ENCODE results near the gene XCL1.
"Not testable (repeated sequence)": the region's sequence is repeated elsewhere in the genome, so short reads cannot be mapped to it uniquely, and the experiment has no call there.

XCL1 gene

DNA sequence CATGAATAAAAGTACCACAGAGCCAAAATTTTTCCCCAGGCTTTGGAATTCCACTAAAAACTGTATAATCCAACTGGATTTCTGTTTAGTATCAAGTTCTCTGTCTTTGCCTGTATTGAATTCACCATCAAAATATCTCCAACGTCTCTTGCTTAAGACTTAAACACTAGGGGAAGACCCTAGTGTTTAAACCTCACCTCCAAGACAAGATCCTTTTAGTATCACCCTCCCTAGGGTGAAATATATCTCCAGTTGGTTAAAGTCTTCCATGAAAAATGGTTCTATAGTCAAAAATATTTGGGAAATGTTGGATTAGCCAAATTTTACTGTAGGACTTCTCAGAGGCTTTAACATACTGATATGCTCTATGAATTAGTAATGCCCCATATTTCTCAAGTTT is 8.1 kb upstream of the XCL1 start:
- no peak for DNase-seq

DNA sequence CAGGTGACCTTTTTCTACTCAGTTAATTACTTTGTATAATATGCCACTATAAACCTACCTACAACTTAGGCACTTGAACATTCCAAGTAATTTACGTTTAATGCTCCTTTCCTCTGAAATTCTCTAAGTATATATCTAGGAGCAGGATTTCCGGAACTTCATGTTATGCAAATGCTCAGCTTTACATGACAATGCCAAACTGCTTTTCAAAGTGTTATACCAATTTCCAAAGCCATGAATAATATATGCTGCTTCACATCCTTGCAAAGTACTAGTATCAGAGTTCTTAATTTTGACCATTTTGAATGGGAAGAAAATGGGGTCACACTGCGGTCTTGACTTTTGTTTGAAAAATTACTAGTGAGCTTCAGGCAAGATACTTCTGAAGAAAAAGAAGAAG is 5.8 kb upstream of the XCL1 start:
- DNase-seq, result no peak

DNA sequence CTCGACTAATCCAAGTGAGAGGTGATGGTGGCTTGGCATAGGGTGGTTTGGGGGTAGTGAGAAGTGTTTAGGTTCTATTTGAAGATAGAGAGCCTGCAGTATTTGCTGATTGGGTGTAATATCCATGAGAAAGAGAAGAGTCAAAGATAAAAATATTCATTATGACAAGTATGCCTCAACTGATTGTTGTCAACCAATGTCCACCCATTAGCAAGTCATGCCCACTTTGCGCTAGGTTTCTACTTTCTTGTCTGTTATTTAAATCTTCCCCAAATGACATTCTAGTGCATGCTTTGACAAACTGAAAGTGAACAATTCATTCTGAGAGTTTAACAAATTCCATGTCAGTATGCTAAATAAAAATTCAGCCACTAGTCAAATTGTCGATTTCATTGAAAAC is 3.8 kb upstream of the XCL1 start:
- no peak for DNase-seq

DNA sequence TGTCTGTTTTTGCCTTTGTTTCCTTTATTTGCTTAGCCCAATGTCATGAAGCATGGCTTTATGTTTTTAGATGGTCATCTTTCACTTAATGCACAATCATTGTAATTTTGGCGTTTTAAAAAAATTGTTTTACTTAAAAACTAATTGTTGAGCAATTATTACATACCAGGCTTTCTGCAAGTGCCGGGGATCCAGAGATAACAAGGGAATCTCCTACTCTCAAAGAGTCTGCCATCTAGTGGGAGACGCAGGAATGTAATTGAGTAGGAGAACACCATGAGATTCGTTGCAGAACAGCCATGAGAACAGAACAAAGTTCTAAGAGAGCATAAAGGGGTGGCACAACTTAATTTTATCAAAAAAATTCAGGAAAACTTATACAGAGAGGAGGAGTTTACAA is 2.2 kb upstream of the XCL1 start:
- not testable (repeated sequence) for DNase-seq

DNA sequence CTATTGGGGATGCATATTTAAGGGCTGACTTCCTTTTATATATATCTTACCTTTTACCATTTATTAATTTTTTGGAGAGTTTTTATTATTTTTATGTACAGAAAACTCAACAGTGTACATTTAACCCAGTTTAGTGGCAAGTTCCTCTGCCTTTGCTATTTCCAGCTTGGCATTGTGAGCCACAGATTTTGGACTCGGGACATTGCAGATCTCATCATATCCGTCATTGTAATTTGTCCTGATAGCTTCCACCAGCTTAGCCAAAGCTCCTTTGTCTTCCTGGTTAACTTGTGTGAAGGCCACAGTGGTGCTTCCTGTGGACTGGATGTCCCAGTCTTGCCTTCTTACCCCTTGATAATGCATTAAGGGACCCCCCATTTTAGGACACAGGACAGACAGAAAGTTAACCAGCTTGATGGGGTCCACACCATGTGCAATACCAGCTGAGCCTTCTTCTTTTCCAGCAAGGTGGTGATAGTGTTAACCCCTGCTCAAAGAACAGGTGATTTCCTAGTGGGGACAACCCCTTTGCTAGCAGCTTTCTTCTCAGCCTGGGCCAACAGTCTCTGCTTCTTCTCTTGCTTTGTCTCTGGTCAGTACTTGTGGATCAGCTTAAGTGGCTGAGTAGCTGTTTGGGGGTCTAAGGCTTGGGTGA is 2.3 kb downstream of the XCL1 start:
- not testable (repeated sequence) for DNase-seq

DNA sequence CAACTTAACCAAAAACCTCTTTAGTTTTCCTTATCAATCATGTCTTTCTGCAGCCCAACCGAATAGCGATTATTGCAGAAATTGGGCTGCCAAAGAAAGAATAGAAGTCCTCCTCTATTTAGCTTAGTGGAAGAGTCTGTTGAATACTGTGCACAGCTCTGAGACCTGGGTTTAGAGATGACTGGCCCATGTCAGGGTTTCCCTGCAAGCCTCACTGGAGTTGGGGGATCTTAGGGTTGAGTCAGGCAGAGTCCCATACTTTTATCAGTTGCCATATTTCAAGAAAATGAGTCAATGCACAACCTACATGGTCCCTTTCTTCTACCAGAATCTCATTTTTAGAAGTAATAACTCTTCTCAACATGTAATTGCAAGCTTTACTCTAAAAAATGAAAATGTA is 3.9 kb downstream of the XCL1 start:
- DNase-seq, result not testable (repeated sequence)

DNA sequence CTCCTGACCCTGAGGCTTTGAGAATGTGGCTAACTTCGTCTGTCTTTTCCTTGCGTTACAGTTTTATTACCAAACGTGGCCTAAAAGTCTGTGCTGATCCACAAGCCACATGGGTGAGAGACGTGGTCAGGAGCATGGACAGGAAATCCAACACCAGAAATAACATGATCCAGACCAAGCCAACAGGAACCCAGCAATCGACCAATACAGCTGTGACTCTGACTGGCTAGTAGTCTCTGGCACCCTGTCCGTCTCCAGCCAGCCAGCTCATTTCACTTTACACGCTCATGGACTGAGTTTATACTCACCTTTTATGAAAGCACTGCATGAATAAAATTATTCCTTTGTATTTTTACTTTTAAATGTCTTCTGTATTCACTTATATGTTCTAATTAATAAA is 4.6 kb downstream of the XCL1 start:
- not testable (repeated sequence) for DNase-seq

DNA sequence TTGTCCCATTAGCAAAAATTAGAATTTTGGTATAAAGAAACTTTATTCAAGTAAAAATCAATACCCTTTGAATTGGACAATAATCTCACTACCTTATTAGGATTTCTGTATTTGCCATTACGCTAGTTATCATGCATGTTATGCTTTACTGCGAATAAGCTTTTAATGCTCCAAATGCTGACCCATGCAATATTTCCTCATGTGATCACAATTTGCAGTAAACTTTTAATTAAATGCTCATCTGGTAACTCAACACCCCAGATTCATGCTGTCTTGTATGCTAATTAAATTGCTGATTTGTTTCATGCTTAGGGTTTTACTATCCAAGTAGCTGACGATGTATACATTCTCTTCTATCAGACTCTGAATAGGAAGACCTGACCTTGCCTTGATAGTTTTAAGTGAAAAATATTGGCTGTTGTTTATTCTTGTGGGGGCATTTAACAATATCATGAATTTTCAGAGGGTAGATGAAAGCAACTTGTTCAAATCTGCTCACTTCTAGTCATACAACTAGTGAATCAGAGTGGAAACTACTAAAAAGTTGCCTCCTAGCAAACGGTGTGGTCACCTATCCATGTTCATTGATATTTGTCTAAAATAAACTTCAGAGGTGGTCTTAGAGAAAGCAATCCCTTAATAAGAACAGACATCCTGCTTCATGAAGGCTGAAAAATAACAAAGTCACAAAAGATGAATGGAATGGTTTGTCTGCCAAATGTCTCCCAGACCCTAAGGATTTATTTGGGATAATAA is 5.6 kb downstream of the XCL1 start:
- DNase-seq, result no peak

DNA sequence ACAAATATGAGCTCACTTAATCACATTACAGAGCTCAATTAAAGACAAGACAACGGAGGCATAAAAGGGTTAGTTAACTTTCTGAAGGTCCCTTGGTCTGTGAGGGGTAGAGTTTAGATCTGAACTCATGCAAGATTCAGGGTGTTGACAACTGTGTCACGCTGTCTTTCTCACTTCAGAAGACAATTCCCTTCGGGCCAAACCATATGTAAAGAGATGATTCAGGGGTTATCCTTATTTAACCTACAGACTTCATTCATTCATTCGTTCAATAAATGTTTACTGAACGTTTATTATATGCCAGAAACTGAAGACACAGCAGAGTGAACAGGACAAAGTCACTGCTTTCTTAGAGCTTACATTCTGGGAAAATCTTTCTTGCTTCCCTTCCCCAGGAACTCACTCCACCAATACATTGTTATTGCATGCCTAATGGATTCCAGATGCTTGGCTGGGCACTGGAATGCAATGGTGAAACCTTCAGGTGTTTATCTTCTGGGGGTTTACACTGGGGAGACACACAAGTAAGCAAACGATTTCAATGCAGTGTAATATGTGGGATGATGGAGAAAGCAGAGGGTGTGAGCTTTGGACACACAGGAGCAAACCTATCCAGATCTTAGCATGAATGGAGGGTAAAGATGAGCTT is 6.4 kb downstream of the XCL1 start:
- no peak for DNase-seq

DNA sequence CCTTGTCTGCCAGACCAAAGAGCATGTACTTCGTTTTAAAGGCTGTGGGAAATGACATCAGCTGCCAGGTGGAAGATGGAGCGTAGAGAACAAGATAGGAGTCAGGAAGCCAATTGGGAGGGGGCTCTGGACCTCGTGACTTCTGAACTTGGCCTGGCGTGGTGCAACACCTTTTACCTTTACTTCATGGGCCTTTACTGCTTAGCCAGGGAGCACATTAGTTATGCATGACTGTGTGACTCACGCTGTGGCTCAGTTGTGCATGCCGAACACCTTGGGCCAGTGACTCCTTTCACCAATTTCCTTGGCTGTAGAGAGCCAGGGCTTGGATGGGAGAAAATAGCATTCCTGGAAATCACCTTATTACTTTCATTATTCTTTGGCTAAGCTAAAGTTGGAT is 7.2 kb downstream of the XCL1 start:
- DNase-seq, result no peak

DNA sequence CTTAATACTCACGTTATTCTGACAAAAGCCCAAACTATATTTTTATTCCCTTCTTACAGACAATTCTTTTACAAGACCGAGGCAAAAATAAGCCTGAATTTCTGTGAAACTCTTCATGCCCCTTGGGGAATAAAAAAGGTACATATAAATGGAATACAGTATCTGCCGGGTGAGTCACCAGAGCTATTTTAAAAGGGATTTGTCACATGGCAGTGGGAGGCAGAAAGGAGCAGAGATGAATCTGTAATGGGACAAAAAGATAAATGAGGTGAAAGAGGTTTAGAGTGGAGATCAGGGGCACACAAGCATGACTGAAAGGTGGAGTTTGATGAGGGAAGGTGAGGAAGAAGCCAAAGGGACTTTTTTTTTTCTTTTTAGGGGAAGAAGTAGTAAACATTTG is 8.8 kb downstream of the XCL1 start:
- DNase-seq, result no peak

DNA sequence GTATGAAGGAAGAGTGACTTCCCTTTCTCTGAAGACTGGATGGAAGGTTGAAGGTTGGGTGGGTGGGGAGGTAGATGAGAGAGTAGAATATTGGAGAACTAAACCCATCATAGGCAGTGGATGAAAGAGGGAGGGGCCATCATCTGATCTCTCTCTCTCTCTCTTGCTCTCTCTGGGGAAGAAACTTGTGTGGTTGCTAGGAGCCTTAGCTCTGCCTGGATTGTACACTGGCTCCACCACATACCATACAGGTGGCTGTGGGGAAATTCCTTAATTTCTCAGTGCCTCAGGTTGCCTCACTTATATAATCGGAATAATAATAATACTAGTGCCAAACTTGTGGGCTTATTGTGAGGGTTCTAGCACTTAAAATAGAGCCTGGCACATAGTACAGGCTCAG is 9.5 kb downstream of the XCL1 start:
- DNase-seq, result no peak

DNA sequence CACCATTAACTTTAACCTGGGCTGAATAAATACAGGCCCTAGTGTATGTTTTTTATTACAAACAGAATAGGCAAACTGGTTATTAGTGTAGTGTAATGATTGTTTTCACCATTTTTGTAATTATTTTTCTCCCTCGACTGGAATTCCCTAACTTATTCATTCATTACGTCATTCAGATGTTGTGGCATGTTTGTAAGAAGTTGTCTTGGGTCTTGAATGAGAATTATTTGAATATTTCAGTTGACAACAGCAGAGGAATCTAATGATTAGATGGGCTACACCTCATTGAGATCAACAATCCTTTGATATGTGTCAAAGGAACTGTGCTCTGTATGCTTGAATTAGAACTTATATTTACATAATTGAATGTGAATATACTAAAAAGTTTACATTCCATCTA is 12.8 kb downstream of the XCL1 start:
- DNase-seq, result no peak

DNA sequence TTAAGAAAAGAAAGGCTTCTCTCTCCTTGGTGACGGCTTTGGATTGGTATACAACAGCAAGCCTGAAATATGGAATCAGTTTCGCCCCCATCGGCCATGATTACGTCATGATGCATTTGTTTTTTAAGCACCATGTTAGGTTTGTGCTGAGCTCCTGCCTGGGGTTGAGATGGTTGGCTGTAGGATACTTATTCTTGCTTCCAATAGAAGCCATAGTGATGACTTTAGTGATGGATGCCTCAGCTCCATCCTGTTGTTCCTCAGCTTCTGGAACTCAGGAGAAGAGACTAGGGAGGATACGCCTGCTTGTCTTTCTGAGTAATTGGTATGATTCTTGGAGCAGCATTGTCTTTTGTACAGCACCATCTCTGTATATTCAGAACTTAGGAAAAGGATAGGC is 14.7 kb downstream of the XCL1 start:
- no peak for DNase-seq

DNA sequence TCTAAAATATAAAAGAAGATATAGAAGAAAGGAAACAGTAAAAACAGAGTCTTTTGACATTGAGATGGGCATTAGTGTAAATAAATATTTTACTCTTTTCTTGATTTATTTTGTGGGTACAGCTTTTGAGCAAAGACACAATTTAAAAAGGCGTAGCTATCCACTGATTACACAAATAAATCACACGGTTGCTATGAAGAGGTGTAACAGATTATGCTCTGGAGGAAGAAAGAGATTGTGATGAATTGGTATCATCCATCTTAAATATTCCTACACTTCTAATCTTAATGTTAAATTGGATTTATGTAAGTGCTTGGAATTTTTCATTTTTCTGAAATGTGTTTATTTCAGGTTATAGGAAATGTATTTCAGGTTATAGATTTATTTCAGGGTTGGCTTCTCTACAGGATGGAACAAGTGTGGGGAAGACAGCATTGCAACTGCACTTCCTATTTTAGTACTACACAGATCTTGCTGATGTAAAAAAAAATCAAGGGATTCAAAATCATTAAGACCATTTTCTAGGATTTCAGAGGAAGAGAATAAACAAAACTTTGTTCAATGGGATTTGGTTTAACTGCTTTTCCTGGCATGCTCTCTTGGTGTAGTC is 15.3 kb downstream of the XCL1 start:
- DNase-seq, result no peak

DNA sequence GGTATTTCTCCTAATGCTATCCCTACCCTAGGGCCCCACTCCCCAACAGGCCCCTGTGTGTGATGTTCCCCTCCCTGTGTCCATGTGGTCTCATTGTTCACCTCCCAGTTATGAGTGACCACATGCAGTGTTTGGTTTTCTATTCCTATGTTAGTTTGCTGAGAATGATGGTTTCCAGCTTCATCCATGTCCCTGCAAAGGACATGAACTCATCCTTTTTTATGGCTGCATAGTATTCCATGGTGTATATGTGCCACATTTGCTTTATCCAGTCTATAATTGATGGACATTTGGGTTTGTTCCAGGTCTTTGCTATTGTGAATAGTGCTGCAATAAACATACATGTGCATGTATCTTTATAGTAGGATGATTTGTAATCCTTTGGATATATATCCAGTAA is 19.0 kb downstream of the XCL1 start:
- not testable (repeated sequence) for DNase-seq

DNA sequence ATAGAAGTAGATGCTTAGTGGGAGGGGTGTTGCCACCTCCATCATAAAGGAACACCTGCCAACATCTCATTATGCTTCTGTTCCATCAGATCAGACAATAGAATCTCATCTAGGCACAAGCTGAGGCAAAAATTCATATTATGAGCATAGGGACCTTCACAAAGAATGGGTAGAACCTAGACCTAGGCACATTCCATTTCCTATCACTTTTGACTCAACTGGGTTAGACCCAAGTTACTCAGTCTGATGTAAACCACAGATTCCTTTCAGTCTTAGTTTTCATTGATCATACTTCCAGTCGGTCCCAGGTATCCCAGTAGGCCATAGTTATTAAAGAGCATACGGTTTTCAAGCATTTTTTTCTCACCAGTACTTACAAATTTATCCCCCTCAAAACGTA is 21.7 kb downstream of the XCL1 start:
- DNase-seq, result no peak

DNA sequence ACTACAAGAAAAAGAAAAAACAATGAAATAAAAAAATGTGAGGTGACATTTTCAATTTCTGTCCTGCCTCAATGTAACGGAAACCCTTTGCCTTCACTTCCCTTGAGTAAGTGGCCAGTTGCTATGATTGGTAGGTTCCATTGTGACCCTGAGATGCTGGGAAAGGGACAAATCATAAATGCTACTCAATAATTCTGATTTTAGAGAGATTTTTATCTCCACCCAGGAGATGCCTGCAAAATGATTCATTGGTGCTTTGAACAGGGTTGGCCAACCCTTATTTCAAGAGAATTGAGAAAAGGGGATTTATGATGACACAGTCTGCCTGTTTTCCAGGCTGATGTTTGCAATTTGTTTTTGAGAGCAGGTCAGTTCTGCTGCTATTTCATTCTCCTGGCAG is 22.5 kb downstream of the XCL1 start:
- DNase-seq, result no peak

DNA sequence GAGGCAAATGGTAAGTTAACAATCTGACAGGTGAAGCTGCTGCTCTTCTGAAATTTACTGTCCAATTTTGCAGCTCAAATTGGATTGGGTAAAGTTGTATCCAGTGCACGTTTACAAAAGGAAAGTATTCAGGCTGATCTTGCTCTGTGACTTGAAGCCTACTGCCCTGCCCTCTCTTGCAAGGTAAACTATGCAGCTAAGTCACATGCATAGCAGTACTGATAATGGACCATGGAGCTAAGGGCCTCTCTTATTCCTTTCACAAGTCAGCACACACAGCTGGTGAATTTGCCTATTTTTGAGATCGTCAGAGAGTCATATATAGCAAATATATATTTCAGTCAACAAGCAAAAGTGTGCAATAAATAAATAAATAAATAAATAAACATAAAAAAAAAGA is 23.2 kb downstream of the XCL1 start:
- DNase-seq, result no peak

DNA sequence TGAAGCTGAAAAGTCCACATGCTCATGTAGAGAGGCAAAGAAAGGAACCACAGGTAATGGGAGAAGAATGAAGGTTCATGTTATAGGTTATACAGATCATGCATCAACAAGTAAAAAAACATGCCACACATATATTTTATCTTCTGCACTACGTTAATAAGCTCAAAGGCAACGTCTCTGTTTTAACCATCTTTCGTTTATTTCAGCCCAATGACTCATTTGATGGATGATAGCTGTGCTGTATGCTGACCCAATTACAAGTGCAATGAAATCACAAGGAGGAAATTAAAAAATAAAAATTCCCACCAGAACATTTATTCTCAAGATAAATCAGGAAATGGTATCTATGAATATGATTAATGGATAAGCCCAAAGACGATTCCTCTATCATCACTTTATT is 24.6 kb downstream of the XCL1 start:
- DNase-seq, result no peak

DNA sequence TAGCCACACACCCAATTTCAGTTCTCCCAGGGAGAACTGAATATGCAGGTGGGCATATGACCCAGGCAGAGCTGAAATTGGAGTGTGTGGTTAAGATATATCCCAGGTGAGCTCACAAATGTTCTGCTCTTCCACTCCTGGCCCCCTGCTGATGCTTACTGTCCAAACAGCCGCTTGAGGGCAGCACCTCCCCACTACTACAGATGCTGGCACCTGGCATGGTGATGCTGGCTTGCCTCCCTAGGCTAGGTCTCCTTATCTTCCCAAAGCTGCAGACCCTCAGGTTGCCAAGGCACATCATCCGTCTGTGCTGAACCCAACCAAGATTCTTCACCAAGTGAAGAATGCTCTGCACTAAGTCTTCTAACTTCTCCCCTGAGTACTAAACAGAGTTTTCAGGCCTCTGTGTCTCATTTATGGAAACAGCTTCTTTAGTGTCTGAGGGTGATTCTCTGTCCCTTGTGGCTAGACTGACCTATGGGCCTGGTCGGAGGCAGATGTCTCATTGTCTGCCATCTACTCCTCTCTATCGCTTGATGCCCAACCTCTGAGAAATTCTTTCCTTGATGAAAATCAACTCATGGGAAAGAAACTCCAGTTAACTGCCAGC is 27.2 kb downstream of the XCL1 start:
- DNase-seq, result peak; percentile 59

DNA sequence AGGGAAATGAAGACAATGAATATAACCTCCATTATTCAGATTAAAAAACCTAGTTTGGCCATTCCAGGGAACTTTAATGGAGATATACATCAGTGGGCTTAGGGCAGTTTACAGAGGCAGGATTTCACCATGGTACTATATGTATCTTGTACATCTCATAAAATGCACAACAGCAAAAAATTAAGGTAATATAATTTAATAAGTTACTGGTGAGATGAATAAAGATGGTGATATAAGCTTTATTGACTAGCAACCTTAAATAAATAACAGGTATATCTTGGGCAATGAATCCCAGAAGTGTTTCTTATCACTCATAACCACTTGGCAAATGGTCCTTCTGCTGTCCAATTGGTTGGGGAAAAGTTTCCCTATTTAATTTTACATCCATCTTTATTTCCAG is 29.0 kb downstream of the XCL1 start:
- DNase-seq, result no peak

DNA sequence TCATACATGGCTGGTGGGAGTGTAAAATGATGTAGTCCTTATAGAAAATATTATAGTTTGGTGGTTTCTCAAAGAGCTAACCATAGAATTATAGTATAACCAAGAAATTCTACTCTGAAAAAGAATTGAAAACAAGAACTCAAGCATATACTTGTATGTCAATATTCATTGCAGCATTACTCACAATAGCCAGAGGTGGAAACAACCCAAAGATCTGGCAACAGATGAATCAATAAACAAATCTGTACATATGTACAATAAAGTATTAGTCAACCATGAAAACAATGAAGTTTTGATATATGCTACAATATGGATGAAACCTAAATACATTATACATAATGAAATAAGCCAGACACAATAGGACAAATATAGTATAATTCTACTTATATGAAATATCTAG is 29.7 kb downstream of the XCL1 start:
- DNase-seq, result no peak

All from NCI-H446 treated with DMSO at 0.1 percent for 48 hours (cell line).